Activated CD4-positive, alpha-beta T cell treated with anti-CD3 and anti-CD28 coated beads, Interleukin-2, Interleukin-4, amounts not matched to agents 100 ng/mL and 50 ng/mL, durations not matched to agents 16 hours and 8 hours (primary cell): ENCODE measurements around the gene WASF2.

Experiments
- DNase-seq: peaks from one replicate; pipeline ENCODE4 v3.0.0-alpha.2; 2020; ENCODE audit warnings: low spot score

The WASF2 gene

GRCh38 chr1:27377760-27378495, 112.0 kb downstream of the WASF2 start:
- DNase-seq = no peak

- no peak for DNase-seq
Observed at GRCh38 chr1:27374362-27375086, 115.4 kb downstream of the WASF2 start, which contains the start of gene FCN3. Gene FCN3, minus strand, starts transcription at chr1:27374824. Its CDS starts 6 bp downstream, at chr1:27374818.

- DNase-seq = no peak
Observed at GRCh38 chr1:27372808-27373690, 116.9 kb downstream of the WASF2 start.

GRCh38 chr1:27372022-27372807, 117.8 kb downstream of the WASF2 start:
- no peak for DNase-seq

GRCh38 chr1:27368869-27369582, 120.9 kb downstream of the WASF2 start:
- no peak for DNase-seq

- DNase-seq = no peak
Observed at GRCh38 chr1:27367160-27367650, 122.8 kb downstream of the WASF2 start.

- peak; percentile 37 for DNase-seq
Observed at GRCh38 chr1:27366411-27367159, 123.4 kb downstream of the WASF2 start, which contains the start of gene MAP3K6. Gene MAP3K6, minus strand, starts transcription at chr1:27366961. Its CDS starts 364 bp downstream, at chr1:27366597.

GRCh38 chr1:27366113-27366410, 123.9 kb downstream of the WASF2 start:
- DNase-seq = peak; percentile 75

GRCh38 chr1:27365372-27366112, 124.4 kb downstream of the WASF2 start:
- peak; percentile 81 for DNase-seq

GRCh38 chr1:27364696-27365371, 125.1 kb downstream of the WASF2 start:
- no peak for DNase-seq

- DNase-seq = no peak
Observed at GRCh38 chr1:27363766-27364695, 125.9 kb downstream of the WASF2 start.

GRCh38 chr1:27361553-27361952, 128.4 kb downstream of the WASF2 start:
- no peak for DNase-seq

- DNase-seq = no peak
Observed at GRCh38 chr1:27361044-27361402, 128.9 kb downstream of the WASF2 start.

GRCh38 chr1:27360159-27361043, 129.6 kb downstream of the WASF2 start:
- DNase-seq = peak; percentile 10

GRCh38 chr1:27359822-27360158, 130.2 kb downstream of the WASF2 start:
- DNase-seq = no peak

GRCh38 chr1:27358928-27359313, 131.0 kb downstream of the WASF2 start:
- DNase-seq = no peak
